GM21825 (cell line): ENCODE results near the gene TUBA4A.

Experiments
- ATAC-seq: cut with Tn5 transposase; IDR thresholded peaks from one replicate; pipeline ENCODE4 v1.9.1; 2021; ENCODE audit warnings: mild to moderate bottlenecking, moderate library complexity; ENCODE audit not compliant: unreplicated experiment

TUBA4A gene

DNA sequence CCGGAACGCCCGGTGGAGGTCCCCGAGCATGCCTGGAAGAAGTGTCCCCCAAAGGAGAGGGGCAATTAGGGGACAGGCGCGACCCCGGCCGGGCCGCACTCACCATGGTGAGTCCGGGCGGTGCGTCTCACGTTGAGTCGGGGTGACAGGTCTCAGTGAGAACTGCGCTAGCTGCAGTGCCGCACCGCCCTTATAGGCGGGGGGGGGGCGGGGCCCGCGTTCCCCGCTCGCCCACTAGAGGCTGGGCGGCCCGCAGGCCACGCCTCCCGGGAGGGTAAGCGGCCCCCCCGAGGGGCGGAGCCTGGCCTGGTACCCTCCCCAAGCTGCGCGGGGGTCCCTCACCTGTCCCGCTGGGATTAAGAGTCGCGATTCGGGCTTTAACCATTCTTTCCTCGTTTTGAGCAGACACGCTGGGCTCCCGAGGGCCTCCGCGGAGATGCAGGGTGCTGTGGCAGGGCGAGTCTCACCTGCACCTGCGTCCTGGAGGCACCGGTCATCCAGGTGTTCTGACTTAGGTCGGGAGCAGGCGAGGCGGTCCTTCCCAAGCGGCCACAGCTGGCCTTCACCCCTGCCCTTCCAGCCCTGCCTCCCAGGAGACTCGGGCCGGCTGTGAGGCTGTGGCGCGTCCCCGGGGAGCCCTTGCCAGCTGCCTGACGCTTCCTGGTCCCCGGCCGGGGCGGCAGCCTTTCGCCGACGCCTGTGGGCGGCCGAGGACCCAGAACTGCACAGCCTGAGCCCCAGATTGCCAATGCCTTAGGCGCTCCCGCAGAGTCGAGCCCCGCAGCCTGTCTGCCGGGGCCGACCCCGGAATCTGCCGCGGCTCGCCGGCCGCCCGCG, at the start of gene TUBA4A:
TUBA4A (minus strand) TSS at position 166 of the 837 bp plus-strand sequence; CDS start at position 106, 60 bp downstream.
- ATAC-seq = peak; percentile 30

DNA sequence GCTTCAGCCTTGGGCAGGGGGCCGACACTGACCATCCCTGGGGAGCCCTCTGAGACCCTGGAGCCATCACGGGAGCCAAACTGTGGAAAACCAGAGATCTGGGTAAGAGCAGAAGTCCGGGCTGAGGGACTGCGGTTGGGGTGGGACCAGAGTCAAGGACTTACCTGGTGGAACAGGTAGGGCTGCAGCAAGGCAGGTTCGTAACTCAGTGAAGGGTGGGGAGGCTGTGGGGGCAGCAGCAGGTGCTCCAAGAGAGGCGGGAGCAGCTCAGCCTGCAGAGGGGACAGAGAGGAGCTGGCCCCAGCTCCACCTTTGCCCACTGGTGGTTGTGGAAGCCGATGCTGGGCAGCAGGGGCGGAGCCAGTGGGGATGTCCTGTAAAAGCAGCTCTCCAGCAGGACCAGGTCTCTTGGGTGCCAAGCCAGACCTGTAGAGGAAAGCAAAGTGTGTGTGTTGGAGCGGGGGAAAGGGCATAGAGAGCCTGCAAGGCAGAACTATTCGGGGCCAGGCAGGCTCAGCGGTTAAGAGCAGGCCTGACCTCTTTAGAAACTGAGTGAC, 48.8 kb upstream of the TUBA4A start:
- no peak for ATAC-seq

DNA sequence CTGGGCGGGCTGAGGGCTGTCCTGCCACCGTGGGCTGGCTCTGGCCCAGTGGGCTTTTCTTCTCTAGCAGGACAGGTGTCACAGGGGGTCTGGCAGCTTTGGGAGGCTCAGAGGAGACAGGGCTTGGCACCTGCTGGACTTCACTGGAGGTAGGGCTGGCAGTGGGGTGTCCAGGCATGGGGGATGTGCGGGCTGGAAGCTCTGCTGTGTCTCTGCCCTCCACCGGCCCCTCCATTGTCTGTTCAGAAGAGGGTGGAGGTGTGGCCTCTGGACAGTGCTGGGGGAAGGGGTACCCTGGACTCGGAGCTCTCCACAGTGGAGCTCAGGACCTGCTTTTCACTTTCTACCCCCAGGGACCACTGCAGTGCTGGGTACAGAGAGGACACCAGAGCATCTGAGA, 46.3 kb upstream of the TUBA4A start:
- no peak for ATAC-seq

DNA sequence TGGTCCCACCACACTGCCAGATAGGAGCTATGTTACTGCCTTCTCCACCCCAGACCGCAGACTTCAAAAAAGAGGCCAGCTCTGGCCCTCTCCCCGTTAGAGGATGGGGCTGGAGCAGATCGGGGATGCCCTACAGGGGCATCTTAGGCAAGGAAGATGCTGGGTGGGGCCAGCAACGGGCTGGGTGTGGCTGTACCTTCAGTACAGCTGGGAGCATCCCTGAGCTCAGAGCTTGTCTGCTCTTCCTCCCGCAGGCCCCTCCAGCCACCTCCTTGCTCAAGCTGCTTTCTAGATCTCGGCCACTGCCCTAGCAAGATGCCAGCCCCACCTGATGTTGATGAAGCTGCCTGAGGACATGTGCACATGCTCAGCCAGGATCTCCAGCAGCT, 45.6 kb upstream of the TUBA4A start:
- no peak for ATAC-seq

DNA sequence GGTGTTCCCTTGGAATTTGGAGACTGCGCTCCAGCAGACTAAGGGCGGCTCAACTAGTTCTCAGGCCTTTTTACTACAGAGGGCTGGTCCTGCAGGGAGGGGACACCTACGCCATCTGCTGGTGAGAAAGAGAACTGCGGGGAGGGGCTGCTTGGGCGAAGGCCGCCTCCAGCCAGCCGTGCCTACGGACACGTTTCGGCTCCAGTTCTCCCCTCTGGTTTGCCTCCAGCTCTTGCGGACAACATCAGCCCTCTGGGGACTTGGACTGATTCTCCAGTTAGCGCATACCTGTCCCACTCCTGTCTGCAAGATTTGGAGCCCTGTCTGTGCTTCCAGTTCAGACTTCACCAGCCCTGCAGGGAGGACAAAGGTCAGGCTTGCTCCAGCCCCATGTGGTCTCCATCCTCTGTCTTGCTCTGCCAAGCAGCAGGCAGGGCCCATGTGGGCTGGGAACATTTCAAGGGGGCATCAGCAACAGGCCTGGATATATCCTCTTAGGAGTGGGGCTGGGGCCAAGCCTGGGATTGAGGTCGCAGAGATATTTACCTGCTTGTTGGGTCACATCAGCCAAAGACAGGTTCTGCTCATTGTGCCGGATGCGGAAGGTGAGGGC, 45.1 kb upstream of the TUBA4A start:
- peak; percentile 44 for ATAC-seq

DNA sequence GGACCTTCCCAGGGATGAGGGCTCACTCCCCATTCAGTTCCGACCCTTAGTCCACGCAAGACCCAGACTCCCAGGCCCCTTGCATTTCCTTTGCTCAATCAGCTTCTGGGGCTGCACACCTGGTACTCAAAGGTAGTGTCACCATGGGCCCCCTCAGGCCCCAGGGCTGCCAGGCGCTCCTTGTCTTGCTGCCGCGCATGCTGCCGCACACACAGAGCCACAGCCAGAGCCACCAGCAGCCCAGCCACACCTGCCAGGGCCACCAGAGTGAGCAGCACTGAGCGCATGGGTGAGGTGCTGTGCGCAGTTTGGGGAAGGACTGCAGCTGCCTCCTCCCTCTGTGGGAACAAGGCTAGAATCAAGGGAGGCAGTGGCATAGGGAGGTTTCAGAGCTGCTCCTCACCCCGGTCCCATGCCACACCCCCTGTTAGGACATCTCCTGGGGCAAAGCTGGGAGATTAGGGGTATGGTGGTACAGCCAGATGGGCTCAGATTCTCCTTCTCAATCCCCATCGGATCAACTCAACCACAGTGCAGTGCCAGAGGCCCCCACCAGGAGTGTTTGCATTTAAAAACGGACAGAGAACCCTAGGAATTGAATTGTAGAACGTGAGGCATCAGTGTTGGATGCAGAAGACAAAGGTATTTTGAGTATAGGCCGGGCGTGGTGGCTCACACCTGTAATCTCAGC, 44.2 kb upstream of the TUBA4A start:
- no peak for ATAC-seq

DNA sequence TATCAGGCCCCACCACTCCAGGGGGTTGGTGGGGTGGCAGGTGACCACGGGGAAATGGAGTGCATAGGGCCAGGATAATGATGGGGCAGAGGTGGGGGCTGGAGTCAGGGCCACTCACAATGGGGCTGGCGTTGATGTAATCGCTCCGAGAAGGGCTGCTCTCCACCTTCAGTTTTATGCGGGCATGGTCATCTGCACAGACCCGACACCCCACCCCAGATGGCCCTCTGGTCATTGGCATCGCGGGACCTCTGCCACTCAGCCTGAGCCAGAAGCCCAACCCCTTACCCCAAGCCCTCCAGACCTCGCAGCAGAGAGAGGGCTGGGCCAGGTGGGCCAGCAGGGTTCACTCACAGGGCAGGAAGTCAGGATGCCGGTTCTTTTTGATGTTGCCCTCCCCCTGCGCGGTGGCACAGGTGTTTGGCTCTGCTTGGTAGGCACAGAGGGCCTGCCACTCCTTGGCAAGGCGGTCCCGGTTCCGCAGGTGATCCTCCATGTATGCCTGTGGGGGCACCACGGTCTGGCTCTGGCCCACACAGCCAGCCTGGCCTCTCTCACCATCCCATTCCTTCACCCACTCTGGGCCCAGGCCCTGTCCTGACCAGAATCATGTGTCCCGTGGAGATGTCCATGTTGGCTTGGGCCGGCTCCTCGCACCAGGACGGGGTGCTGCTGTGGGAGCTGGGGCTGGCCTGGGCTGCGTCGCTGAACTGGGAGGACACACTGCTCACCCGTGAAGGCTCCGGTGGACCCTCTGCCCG, 43.1 kb upstream of the TUBA4A start:
- no peak for ATAC-seq

DNA sequence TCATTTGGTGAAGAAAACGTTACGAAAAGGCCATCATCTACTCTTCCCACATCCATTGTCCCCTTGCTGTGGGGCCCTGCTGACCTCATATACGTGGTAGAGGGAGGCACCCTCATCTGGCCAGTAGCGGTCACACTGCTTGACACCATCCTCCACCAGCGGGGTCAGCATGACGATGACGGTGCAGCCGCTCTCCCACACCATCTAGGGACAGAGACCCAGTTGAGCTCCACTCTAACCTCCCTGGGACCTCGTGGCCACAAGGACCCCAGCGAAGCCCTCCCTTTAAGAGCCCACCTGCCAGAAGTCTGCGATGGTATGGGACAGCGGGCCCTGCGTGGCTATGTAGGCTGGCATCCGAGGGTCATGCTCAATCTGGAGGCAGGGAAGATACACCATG, 42.4 kb upstream of the TUBA4A start:
- ATAC-seq = no peak

DNA sequence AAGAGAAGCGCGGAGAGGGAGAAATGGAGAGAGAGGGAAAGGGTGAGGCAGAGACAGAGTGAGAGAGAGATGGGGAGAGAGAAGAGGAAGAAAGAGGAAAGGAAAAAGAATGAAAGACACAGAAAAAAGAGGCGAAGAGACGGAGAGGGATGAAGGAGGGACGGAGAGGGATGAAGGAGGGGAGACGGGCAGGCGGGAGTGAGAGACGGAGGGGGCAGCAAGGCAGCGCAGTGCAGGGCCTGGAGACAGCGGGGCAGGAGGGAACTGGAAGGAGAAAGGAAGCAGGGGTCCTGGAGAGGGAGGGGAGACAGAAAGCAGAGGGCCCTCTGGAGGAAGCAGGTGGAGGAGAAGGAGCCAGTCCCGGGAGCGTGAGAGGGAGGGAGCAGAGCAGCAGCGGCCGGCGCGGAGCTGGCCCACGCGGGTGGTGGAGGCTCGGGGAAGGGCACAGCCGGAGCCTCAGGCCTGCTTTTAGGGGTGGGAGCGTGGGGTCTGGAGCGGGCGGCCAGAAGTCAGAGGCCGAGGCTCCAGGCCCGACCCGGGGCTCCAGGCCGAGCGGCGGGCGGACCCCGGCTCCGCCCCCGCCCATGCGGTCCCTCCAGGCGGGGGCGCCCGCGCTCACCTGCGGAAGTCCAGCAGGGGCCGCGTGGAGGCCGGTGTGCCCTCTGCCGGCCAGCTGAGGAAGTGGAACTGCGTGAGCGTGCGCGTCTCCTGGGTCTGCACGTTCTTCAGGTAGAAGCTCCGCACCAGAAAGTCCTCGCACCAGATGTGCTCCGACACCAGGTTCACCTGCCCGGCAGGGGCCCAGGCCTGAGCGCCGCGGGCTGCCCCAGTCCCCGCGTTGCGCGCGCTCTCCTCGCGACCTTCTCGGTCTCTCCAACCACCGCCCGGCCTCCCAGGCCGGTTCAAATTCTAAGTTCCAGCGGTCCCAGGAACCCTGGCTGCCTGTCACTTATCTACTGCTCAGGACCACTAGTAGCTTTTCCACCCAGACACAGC, 40.9 kb upstream of the TUBA4A start:
- ATAC-seq = peak; percentile 91

DNA sequence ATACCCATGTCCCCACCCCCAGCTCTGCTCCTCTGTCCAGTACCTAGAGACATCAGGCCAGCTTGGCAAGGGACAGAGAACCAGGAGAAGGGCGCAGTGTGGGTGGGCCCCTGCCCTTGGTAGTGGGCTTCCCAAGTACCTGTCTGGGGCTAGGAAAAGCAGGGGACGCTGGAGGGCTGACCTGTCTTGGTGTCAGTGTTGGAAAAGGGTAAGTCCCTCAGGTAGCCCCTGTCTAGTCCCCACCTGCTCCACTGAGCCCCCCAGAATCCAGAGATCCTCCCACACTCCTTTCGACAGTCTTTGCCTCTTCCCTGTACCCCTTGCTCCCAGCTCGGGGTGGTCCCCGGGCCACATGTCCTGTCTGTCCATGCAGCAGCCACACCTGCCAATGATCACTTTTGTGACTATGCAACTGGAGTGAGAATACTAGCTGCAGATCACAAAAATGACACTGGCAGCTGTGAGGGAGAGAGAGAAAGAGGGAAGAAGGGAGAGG, 40.1 kb upstream of the TUBA4A start:
- ATAC-seq = no peak

DNA sequence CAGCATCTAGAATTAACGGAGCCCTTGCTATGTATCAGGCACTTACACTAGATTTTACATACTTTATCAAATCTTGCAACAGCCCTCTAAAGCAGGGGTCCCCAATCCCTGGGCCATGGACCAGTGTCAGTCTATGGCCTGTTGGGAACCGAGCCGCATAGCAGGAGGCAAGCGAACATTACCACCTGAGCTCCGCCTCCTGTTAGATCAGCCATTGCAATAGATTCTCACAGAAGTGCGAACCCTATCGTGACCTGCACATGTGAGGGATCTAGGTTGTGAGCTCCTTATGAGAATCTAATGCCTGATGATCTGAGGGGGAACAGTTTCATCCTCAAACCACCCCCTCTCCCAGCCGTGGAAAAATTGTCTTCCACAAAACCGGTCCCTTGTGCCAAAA, 38.9 kb upstream of the TUBA4A start:
- ATAC-seq = no peak

DNA sequence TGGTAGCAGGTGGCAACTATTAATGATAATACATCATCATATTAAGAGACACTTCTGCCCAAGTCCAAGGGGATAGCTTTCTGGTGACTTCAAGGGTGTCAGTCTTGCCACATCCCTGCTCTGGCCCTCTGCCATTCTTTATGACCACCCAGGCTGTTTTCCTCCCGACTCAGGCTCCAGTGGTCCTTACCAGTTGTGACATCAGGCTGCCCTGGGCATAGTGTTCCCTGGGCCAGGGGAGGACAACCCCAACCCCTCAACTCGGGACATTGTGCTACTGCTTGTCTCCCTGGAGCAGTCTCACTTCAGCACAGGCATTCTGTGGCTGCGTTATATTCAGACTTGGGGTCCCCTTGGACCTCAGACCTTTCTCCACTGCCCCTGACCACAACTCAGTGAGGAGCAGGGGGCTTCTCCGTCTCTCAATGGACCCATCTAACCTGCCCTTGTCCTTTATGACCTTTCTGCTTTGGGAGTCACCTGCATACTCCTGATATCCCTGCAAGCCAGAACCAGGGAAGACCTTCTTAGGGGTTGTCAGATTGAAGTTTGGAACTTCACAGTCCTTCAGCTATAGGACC, 38.3 kb upstream of the TUBA4A start:
- ATAC-seq = no peak

DNA sequence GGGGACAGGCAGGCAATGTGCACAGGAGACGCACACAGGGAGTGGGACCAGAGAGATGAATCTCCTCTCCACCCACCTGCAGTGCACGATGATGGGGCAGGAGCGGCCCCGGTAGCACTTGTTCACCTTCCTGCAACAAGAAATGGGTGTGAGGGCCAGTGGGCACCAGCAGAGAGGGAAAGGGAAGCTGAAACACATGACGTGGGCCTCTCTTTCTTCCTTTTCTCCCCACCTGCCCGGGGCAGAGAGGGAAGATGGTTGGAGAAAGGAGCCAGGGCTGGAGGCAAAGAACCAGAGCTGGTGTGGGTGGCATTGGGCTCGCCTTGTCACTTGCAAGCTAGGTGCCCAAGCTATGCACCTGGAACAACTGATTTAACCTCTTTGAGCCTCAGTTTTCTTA, 37.7 kb upstream of the TUBA4A start:
- no peak for ATAC-seq

DNA sequence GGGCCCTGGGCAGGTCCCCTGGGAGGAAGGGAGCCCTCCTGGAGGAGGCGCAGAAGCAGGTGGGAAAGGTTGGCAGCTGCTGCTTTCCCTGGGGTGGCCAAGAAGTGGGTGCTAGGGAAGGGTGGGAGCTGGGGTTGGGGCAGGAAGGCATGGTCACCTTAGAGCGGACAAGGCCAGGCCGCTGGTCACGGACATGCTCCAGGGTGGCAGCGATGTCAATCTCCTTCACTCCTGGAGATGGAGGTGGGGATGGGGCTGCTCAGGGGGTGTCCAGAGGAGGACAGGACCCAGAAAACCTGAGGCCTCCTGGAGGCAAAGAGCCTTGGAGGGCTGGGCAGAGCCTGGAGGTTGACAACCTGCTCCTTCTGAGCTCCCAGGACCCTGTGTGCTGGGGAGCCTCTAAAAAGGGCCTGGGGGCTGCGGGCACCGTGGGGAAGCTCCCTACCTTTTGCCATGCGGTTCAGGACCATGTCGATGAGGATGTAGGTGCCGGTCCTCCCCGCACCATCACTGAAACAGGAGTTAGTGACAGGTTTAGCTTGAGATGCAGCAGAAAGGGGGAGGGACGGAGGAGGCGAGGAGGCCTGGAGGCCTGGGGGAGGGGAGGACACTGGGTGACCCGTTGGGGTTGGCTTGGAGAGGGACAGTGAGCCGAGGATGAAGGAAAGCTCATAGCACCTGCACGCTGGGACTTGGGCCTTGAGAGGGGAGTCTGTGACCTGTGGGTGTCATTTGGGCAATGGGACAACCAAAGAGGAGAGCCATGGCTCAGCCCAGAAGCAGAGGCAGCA, 36.9 kb upstream of the TUBA4A start:
- no peak for ATAC-seq

DNA sequence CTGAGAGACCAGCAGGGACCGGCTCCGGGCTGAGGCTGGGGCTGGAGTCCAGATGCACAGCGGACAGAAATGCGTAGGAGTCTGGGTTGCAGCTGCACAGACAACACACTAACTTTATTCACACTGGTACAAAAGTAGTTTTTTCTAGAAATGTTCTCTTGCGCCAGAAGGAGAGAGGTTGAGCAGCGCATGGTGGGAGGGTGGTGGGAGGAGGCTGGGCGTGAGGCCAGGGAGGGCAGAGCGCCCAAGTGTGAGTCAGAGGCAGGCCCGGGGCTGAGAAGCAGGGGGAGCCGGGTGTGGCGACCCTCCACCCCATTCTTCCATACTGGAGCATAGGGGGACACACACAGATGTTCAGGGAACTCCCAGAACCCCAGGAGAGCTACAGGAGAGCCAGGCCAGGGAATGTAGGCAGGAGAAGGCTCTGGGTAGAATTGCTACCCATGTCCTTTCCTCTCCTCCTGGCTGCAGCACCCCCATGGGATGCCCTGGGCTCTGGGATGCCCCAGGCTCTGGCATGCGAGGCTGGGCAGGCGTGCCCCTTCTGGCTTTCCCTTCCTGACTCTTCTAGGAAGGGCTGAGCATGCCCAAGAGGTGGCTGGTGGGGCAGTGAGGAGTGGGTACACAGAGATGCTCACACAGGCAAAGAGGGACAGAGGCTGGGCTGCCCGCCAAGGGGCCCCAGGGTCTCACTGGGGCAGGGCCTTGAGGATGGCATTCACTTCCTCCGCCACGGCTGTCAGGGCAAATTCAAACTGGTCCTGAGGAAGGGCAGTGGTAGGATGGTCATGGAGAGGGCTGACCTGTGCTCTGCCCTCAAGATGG, 36.0 kb upstream of the TUBA4A start:
- no peak for ATAC-seq

DNA sequence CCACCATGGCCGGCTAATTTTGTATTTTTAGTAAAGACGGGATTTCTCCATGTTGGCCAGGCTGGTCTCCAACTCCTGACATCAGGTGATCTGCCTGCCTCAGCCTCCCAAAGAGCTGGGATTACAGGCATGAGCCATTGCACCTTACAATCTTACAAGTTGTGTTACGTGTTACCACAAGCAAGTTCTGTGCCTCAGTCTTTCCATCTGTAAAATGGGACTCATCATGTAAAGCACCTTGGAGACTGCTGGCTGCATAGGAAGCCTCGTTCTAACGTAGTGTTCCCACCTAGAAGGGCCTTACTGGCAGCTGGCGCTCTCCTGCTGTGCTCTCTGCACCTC, 35.4 kb upstream of the TUBA4A start:
- ATAC-seq = no peak

DNA sequence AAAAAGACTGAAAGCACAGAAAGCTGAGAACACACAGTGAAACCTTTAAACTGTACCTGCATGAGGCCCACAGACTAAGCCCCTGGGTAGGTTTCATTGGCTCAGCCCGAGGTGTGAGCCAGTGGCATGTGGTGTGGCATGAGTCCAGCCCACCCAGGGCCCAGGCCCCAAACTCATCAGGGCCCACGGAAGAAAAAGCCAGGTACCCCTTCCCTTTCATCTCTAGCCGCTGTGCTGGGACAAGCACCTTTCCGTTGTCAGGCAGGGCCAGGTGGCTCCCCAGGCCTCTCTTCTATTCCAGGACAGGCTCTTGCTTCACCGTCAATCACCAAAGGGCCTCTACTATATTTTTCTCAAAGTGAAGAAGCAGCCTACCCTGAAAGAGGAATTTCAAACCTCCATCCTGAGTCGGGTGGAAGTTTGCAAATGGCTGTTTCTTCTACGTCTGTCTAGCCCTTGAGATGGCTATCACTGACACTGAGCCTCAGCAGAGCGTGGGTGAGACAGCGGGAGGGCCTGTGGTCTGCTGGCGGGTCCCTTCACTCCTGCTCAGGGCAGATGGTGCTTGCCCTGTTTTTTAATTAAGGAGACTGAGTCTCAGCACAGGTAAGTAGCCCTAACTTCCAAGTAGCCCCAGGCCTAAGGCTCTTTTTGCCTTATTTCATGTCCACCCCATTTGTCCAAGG, 34.0 kb upstream of the TUBA4A start:
- ATAC-seq = no peak
